Measurements from ENCODE around the gene SSNA1. TPM values are rescaled to one million over a fixed set of nuclear protein-coding genes. Genes with fewer than 3 reads are reported as not detected.
"Not testable (repeated sequence)": the region's sequence is repeated elsewhere in the genome, so short reads cannot be mapped to it uniquely, and the experiment has no call there.

The SSNA1 gene
- total RNA-seq, 1 experiment from 2014 or later, result 94.2 TPM

- Histone ChIP-seq H3K27ac (no peak overlapping the region), H3K9me3 (replicated peaks) (no peaks in the 10 kb centered on the region), H3K4me1 (replicated peaks) (peaks cover 7% of the 10 kb centered on the region), H3K27me3 (replicated peaks) (peaks cover 39% of the 10 kb centered on the region), H3K4me3 (no peak overlapping the region), H3K36me3 (no peaks in the 10 kb centered on the region)
- no peak for DNase-seq (ENCODE audit: low read depth in 1 of 2, low spot score in 2 of 2)
Observed at GRCh38 chr9:137233143-137233980, 44.9 kb downstream of the SSNA1 start.

GRCh38 chr9:137234055-137234697 lies 45.7 kb downstream of the SSNA1 start:
- no peak for DNase-seq (ENCODE audit: low read depth in 1 of 2, low spot score in 2 of 2)
- Histone ChIP-seq H3K4me3 (no peak overlapping the region), H3K27me3 (replicated peaks) (peaks cover 39% of the 10 kb centered on the region), H3K36me3 (no peaks in the 10 kb centered on the region; the same call in 1 of the 2 replicates), H3K9me3 (replicated peaks) (no peaks in the 10 kb centered on the region), H3K4me1 (replicated peaks) (peaks cover 7% of the 10 kb centered on the region), H3K27ac (no peak overlapping the region)

GRCh38 chr9:137234758-137235423 lies 46.4 kb downstream of the SSNA1 start:
- no peak overlapping the region for H3K4me3 ChIP-seq
- H3K27me3 ChIP-seq (replicated peaks), result peaks cover 38% of the 10 kb centered on the region
- H3K36me3 ChIP-seq, result no peaks in the 10 kb centered on the region; the same call in 1 of the 2 replicates
- no peak for DNase-seq (ENCODE audit: low read depth in 1 of 2, low spot score in 2 of 2)
- no peaks in the 10 kb centered on the region for H3K9me3 ChIP-seq (replicated peaks)
- no peak overlapping the region for H3K27ac ChIP-seq
- H3K4me1 ChIP-seq (replicated peaks), result peaks cover 7% of the 10 kb centered on the region

GRCh38 chr9:137235424-137236237 lies 47.2 kb downstream of the SSNA1 start:
- peaks cover 11% of the 10 kb centered on the region for H3K4me1 ChIP-seq (replicated peaks)
- DNase-seq (ENCODE audit: low read depth in 1 of 2, low spot score in 2 of 2), result no peak
- H3K36me3 ChIP-seq, result no peaks in the 10 kb centered on the region; the same call in 1 of the 2 replicates
- no peaks in the 10 kb centered on the region for H3K9me3 ChIP-seq (replicated peaks)
- H3K4me3 ChIP-seq, result no peak overlapping the region
- peaks cover 30% of the 10 kb centered on the region for H3K27me3 ChIP-seq (replicated peaks)
- no peak overlapping the region for H3K27ac ChIP-seq

GRCh38 chr9:137236238-137236935 lies 47.9 kb downstream of the SSNA1 start:
- no peak overlapping the region for H3K4me3 ChIP-seq
- no peaks in the 10 kb centered on the region for H3K9me3 ChIP-seq (replicated peaks)
- peak; percentile 71 to 86 for DNase-seq (ENCODE audit: low read depth in 1 of 2, low spot score in 2 of 2)
- peaks cover 26% of the 10 kb centered on the region for H3K27me3 ChIP-seq (replicated peaks)
- peaks cover 2% of the 10 kb centered on the region for H3K36me3 ChIP-seq
- H3K4me1 ChIP-seq (replicated peaks), result peaks cover 11% of the 10 kb centered on the region
- no peak overlapping the region for H3K27ac ChIP-seq

GRCh38 chr9:137236936-137237421 lies 48.5 kb downstream of the SSNA1 start:
- no peak overlapping the region for H3K4me3 ChIP-seq
- peaks cover 11% of the 10 kb centered on the region for H3K4me1 ChIP-seq (replicated peaks)
- H3K27ac ChIP-seq, result no peak overlapping the region
- peaks cover 7% of the 10 kb centered on the region for H3K36me3 ChIP-seq
- H3K27me3 ChIP-seq (replicated peaks), result peaks cover 21% of the 10 kb centered on the region
- no peak for DNase-seq (ENCODE audit: low read depth in 1 of 2, low spot score in 2 of 2)
- H3K9me3 ChIP-seq (replicated peaks), result no peaks in the 10 kb centered on the region

GRCh38 chr9:137237759-137238726 lies 49.6 kb downstream of the SSNA1 start:
- H3K27me3 ChIP-seq (replicated peaks), result peaks cover 11% of the 10 kb centered on the region
- H3K4me1 ChIP-seq (replicated peaks), result peaks cover 20% of the 10 kb centered on the region
- H3K9me3 ChIP-seq (replicated peaks), result no peaks in the 10 kb centered on the region
- DNase-seq (ENCODE audit: low read depth in 1 of 2, low spot score in 2 of 2), result no peak
- H3K36me3 ChIP-seq, result peaks cover 18% of the 10 kb centered on the region
- H3K4me3 ChIP-seq, result no peak overlapping the region
- H3K27ac ChIP-seq, result no peak overlapping the region

- H3K36me3 ChIP-seq, result peaks cover 31% of the 10 kb centered on the region
- peak overlapping the region; percentile 83 for H3K27ac ChIP-seq
Observed at GRCh38 chr9:137239541-137240200, 51.2 kb downstream of the SSNA1 start.

More at GRCh38 chr9:137239541-137240200, 51.2 kb downstream of the SSNA1 start:
- not testable (repeated sequence) for DNase-seq (ENCODE audit: low read depth in 1 of 2, low spot score in 2 of 2); H3K27me3 ChIP-seq (replicated peaks); H3K9me3 ChIP-seq (replicated peaks)
- Histone ChIP-seq H3K4me3 (peak overlapping the region; percentile 63), H3K4me1 (replicated peaks) (peaks cover 29% of the 10 kb centered on the region)

Other genes with a start within 250 kb of the SSNA1 start
- 89.0 and 93.8 TPM in 2 replicates for gene FBXW5, start 243.9 kb upstream of the SSNA1 start, total RNA-seq (2014; rRNA removed; shearing (Covaris generic))
- gene C8G, start 243.4 kb upstream of the SSNA1 start, total RNA-seq (2014; rRNA removed; shearing (Covaris generic)), result not detected in 2 replicates
- not detected in 2 replicates for gene LCN12, start 236.4 kb upstream of the SSNA1 start, total RNA-seq (2014; rRNA removed; shearing (Covaris generic))
- gene PTGDS, start 211.2 kb upstream of the SSNA1 start, total RNA-seq (2014; rRNA removed; shearing (Covaris generic)), result not detected in 2 replicates
- not detected in 2 replicates for gene LCNL1, start 205.7 kb upstream of the SSNA1 start, total RNA-seq (2014; rRNA removed; shearing (Covaris generic))
- 14.5 and 15.1 TPM in 2 replicates for gene PAXX, start 196.3 kb upstream of the SSNA1 start, total RNA-seq (2014; rRNA removed; shearing (Covaris generic))
- gene CLIC3, start 192.1 kb upstream of the SSNA1 start, total RNA-seq (2014; rRNA removed; shearing (Covaris generic)), result 0.89 TPM in 1 of 2 replicates, not detected in the other
- 0.81 and 1.3 TPM in 2 replicates for gene ABCA2, start 160.4 kb upstream of the SSNA1 start, total RNA-seq (2014; rRNA removed; shearing (Covaris generic))
- gene FUT7, start 156.6 kb upstream of the SSNA1 start, total RNA-seq (2014; rRNA removed; shearing (Covaris generic)), result not detected in 2 replicates
- gene NPDC1, start 142.5 kb upstream of the SSNA1 start, total RNA-seq (2014; rRNA removed; shearing (Covaris generic)), result not detected in 2 replicates
- gene ENTPD2, start 134.6 kb upstream of the SSNA1 start, total RNA-seq (2014; rRNA removed; shearing (Covaris generic)), result not detected in 2 replicates
- gene SAPCD2, start 118.1 kb upstream of the SSNA1 start, total RNA-seq (2014; rRNA removed; shearing (Covaris generic)), result 21.5 and 24.9 TPM in 2 replicates
- gene UAP1L1, start 111.2 kb upstream of the SSNA1 start, total RNA-seq (2014; rRNA removed; shearing (Covaris generic)), result 3.4 and 5.6 TPM in 2 replicates
- 51.8 and 64.4 TPM in 2 replicates for gene MAN1B1, start 101.7 kb upstream of the SSNA1 start, total RNA-seq (2014; rRNA removed; shearing (Covaris generic))
- gene DPP7, start 73.9 kb upstream of the SSNA1 start, total RNA-seq (2014; rRNA removed; shearing (Covaris generic)), result 5.1 and 6.4 TPM in 2 replicates
- gene GRIN1, start 49.5 kb upstream of the SSNA1 start, total RNA-seq (2014; rRNA removed; shearing (Covaris generic)), result not detected in 2 replicates
- not detected in 2 replicates for gene LRRC26, start 18.6 kb upstream of the SSNA1 start, total RNA-seq (2014; rRNA removed; shearing (Covaris generic))
- not detected in 2 replicates for gene TMEM210, start 16.6 kb upstream of the SSNA1 start, total RNA-seq (2014; rRNA removed; shearing (Covaris generic))
- 11.7 and 13.7 TPM in 2 replicates for gene ANAPC2, start 116 bp upstream of the SSNA1 start, total RNA-seq (2014; rRNA removed; shearing (Covaris generic))
- 6.0 and 6.1 TPM in 2 replicates for gene TPRN, start 12.1 kb downstream of the SSNA1 start, total RNA-seq (2014; rRNA removed; shearing (Covaris generic))
- 44.5 and 51.3 TPM in 2 replicates for gene TMEM203, start 17.0 kb downstream of the SSNA1 start, total RNA-seq (2014; rRNA removed; shearing (Covaris generic))
- gene NDOR1, start 17.0 kb downstream of the SSNA1 start, total RNA-seq (2014; rRNA removed; shearing (Covaris generic)), result 5.2 and 6.5 TPM in 2 replicates
- not detected in 2 replicates for gene RNF208, start 33.6 kb downstream of the SSNA1 start, total RNA-seq (2014; rRNA removed; shearing (Covaris generic))
- gene CYSRT1, start 36.5 kb downstream of the SSNA1 start, total RNA-seq (2014; rRNA removed; shearing (Covaris generic)), result 0.24 TPM in 1 of 2 replicates, not detected in the other
- gene RNF224, start 38.8 kb downstream of the SSNA1 start, total RNA-seq (2014; rRNA removed; shearing (Covaris generic)), result not detected in 2 replicates
- not detected in 2 replicates for gene SLC34A3, start 42.2 kb downstream of the SSNA1 start, total RNA-seq (2014; rRNA removed; shearing (Covaris generic))
- 229 and 232 TPM in 2 replicates for gene TUBB4B, start 52.6 kb downstream of the SSNA1 start, total RNA-seq (2014; rRNA removed; shearing (Covaris generic))
- not detected in 2 replicates for gene STPG3, start 62.6 kb downstream of the SSNA1 start, total RNA-seq (2014; rRNA removed; shearing (Covaris generic))
- 35.2 and 41.9 TPM in 2 replicates for gene NELFB, start 66.7 kb downstream of the SSNA1 start, total RNA-seq (2014; rRNA removed; shearing (Covaris generic))
- gene TOR4A, start 89.0 kb downstream of the SSNA1 start, total RNA-seq (2014; rRNA removed; shearing (Covaris generic)), result 9.7 and 10.9 TPM in 2 replicates
- gene NRARP, start 113.6 kb downstream of the SSNA1 start, total RNA-seq (2014; rRNA removed; shearing (Covaris generic)), result 0.97 and 1.2 TPM in 2 replicates
- 1.8 and 4.0 TPM in 2 replicates for gene EXD3, start 234.5 kb downstream of the SSNA1 start, total RNA-seq (2014; rRNA removed; shearing (Covaris generic))
- not detected in 2 replicates for gene NOXA1, start 234.7 kb downstream of the SSNA1 start, total RNA-seq (2014; rRNA removed; shearing (Covaris generic))

All from SJSA1 (cell line).